Neural cell (in vitro differentiated cells): ENCODE measurements around the gene FLT3LG. TPM values are rescaled to one million over a fixed set of nuclear protein-coding genes. Genes with fewer than 3 reads are reported as not detected.
"Not testable (repeated sequence)": the region's sequence is repeated elsewhere in the genome, so short reads cannot be mapped to it uniquely, and the experiment has no call there.

Source experiments
- H2AFZ ChIP-seq: fragments of 200-600, 300-800 bp; sonication (generic), shearing (Covaris generic); 2 replicates; pipeline ENCODE4 v1.6.0; 2014; ENCODE audit warnings: low read depth, mild to moderate bottlenecking, antibody characterized with exemption, low read length, moderate library complexity
- H3F3A ChIP-seq: fragments of 200-600 bp; shearing (Covaris generic); 2 replicates; pipeline ENCODE4 v1.6.1; 2016; ENCODE audit warnings: mild to moderate bottlenecking, moderate library complexity, mixed read lengths, antibody characterized with exemption, low read length; ENCODE audit not compliant: insufficient read depth, poor library complexity, severe bottlenecking
- H3K27ac ChIP-seq: fragments of 200-600, 300-800 bp; sonication (generic), shearing (Covaris generic); 2 replicates; pipeline ENCODE4 v1.5.1; 2014; ENCODE audit warnings: mild to moderate bottlenecking, low read length, moderate library complexity
- H3K27me3 ChIP-seq: fragments of 300-800, 200-600 bp; sonication (generic), shearing (Covaris generic); 2 replicates; pipeline ENCODE4 v1.6.0; 2014; ENCODE audit warnings: mild to moderate bottlenecking, low read depth, low read length, moderate library complexity; ENCODE audit not compliant: insufficient read depth
- H3K36me3 ChIP-seq: fragments of 300-800, 200-600 bp; sonication (generic), shearing (Covaris generic); 2 replicates; pipeline ENCODE4 v1.5.1; 2014; ENCODE audit warnings: mild to moderate bottlenecking, antibody characterized with exemption, low read length, moderate library complexity; ENCODE audit not compliant: insufficient read depth
- H3K4me2 ChIP-seq: fragments of 300-800, 200-600 bp; sonication (generic), shearing (Covaris generic); 2 replicates; pipeline ENCODE4 v1.6.0; 2014; ENCODE audit warnings: mild to moderate bottlenecking, low read length
- H3K4me3 ChIP-seq: fragments of 300-800, 200-600 bp; sonication (generic), shearing (Covaris generic); 2 replicates; pipeline ENCODE4 v1.5.1; 2014; ENCODE audit warnings: mild to moderate bottlenecking, low read length, moderate library complexity
- H3K79me2 ChIP-seq: fragments of 200-600 bp; shearing (Covaris generic); replicated peaks from 2 replicates; pipeline ENCODE4 v1.6.0; 2014; ENCODE audit warnings: mild to moderate bottlenecking, low read length, moderate library complexity; ENCODE audit not compliant: insufficient read depth
- H3K9ac ChIP-seq: fragments of 300-800, 200-600 bp; sonication (generic), shearing (Covaris generic); 2 replicates; pipeline ENCODE4 v1.6.1; 2016; ENCODE audit warnings: mild to moderate bottlenecking, low read length, mixed read lengths
- H3K9me2 ChIP-seq: fragments of 200-600 bp; shearing (Covaris generic); 2 replicates; pipeline ENCODE4 v1.6.1; 2016; ENCODE audit warnings: mild to moderate bottlenecking, low read length, mixed read lengths; ENCODE audit not compliant: insufficient read depth
- H3K9me3 ChIP-seq: fragments of 200-600, 300-800 bp; sonication (generic), shearing (Covaris generic); 2 replicates; pipeline ENCODE4 v1.6.1; 2016; ENCODE audit warnings: mild to moderate bottlenecking, mixed run types, low read length, moderate library complexity, mixed read lengths
- H4K20me1 ChIP-seq: fragments of 200-600 bp; shearing (Covaris generic); 2 replicates; pipeline ENCODE4 v1.6.1; 2016; ENCODE audit warnings: mild to moderate bottlenecking, mixed run types; ENCODE audit not compliant: insufficient read depth
- CTCF ChIP-seq: fragments of 450-650 bp; IDR thresholded peaks from 2 replicates; pipeline ENCODE4 v1.5.1; 2014; ENCODE audit warnings: antibody characterized with exemption, mild to moderate bottlenecking, moderate library complexity; ENCODE audit not compliant: poor library complexity, severe bottlenecking
- EP300 ChIP-seq: fragments of 450-650 bp; conservative IDR thresholded peaks from 2 replicates; pipeline ENCODE4 v1.6.1; 2014; ENCODE audit warnings: antibody characterized with exemption, mild to moderate bottlenecking, moderate library complexity; ENCODE audit not compliant: poor library complexity, severe bottlenecking
- EZH2 ChIP-seq: fragments of 200-600, 300-800 bp; shearing (Covaris generic), sonication (generic); IDR thresholded peaks from 2 replicates; pipeline ENCODE4 v1.6.1; 2014; ENCODE audit warnings: antibody characterized with exemption, low read length, borderline replicate concordance, mild to moderate bottlenecking; ENCODE audit not compliant: insufficient read depth, poor library complexity, severe bottlenecking
- MXI1 ChIP-seq: fragments of 450-650 bp; conservative IDR thresholded peaks from 2 replicates; pipeline ENCODE4 v1.6.1; 2014; ENCODE audit warnings: antibody characterized with exemption, mild to moderate bottlenecking; ENCODE audit not compliant: poor library complexity, severe bottlenecking
- POLR2AphosphoS5 ChIP-seq: IDR thresholded peaks from 2 replicates; pipeline ENCODE4 v1.6.1; 2012
- RAD21 ChIP-seq: fragments of 450-650 bp; conservative IDR thresholded peaks from 2 replicates; pipeline ENCODE4 v1.6.1; 2014; ENCODE audit warnings: antibody characterized with exemption, mild to moderate bottlenecking, moderate library complexity
- REST ChIP-seq: IDR thresholded peaks from 2 replicates; pipeline ENCODE4 v1.6.1; 2012; ENCODE audit warnings: borderline replicate concordance
- SMC3 ChIP-seq: fragments of 450-650 bp; conservative IDR thresholded peaks from 2 replicates; pipeline ENCODE4 v1.6.1; 2014; ENCODE audit warnings: antibody characterized with exemption, mild to moderate bottlenecking, moderate library complexity; ENCODE audit not compliant: poor library complexity
- TAF1 ChIP-seq: IDR thresholded peaks from 2 replicates; pipeline ENCODE4 v1.6.1; 2012; ENCODE audit warnings: low read depth
- polyA plus RNA-seq: library from polyadenylated mRNA; depleted of rRNA; stranded (reverse); fragments of >200 nt; gene quantifications from 2 replicates; pipeline ENCODE4 v1.2.3, GENCODE V29; 2014

Gene FLT3LG
- polyA plus RNA-seq, 1 donor from 2014 or later: not detected

DNA sequence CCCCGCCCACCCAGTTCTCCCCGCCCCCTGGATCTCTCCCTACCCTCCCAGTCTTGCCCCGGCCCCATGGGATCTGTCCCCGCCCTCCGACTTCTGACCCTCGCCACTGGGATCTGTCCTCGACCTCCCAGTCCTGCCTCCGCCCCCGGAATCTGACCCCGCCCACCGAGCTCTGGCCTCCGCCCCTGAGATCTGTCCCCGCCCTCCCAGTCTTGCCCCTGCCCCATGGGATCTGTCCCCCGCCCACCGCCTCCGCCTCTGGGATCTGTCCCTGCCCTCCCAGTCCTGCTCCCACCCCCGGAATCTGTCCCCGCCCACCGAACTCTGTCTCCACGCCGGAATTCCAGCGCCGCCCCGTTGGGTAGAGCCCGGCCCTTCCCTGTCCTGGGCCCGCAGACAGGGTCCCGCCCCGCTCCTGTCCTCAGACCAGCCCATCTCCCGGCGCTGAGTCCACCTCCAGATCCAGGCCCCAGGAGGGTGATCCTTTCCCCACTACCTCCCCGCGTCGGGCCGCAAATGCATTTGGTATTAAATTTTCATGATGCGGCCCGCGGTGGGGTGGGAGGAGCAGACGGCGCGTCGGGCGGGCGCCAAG is 31.1 kb upstream of the FLT3LG start:
- H3K27ac ChIP-seq: no peak overlapping the region
- no peaks in the 10 kb centered on the region for H3K9me2 ChIP-seq
- H2AFZ ChIP-seq: peak overlapping the region; percentile 40
- peak overlapping the region; percentile 77 for H3K4me3 ChIP-seq
- H3K79me2 ChIP-seq: no peaks in the 10 kb centered on the region
- peak overlapping the region; percentile 33 for H3K9ac ChIP-seq
- no peak for TF ChIP-seq TAF1
- TF ChIP-seq MXI1: no peak
- no peak for TF ChIP-seq REST
- no peak for TF ChIP-seq EP300
- TF ChIP-seq CTCF: no peak
- no peak for TF ChIP-seq EZH2
- no peak for TF ChIP-seq RAD21
- TF ChIP-seq POLR2AphosphoS5: no peak
- no peak for TF ChIP-seq SMC3
- peaks cover 54% of the 10 kb centered on the region for H3K27me3 ChIP-seq
- no peaks in the 10 kb centered on the region for H3K9me3 ChIP-seq
- H3K36me3 ChIP-seq: no peaks in the 10 kb centered on the region
- peak overlapping the region; percentile 23 for H3K4me2 ChIP-seq
- H4K20me1 ChIP-seq: no peaks in the 10 kb centered on the region
- no peaks in the 10 kb centered on the region for H3F3A ChIP-seq

- no peaks in the 10 kb centered on the region for H3K9me2 ChIP-seq
- H4K20me1 ChIP-seq: no peaks in the 10 kb centered on the region
- peak overlapping the region; percentile 40 for H2AFZ ChIP-seq
- no peaks in the 10 kb centered on the region for H3K79me2 ChIP-seq
- H3K9me3 ChIP-seq: no peaks in the 10 kb centered on the region
- H3K4me2 ChIP-seq: peak overlapping the region; percentile 23
- H3K9ac ChIP-seq: peak overlapping the region; percentile 33
- H3F3A ChIP-seq: no peaks in the 10 kb centered on the region
- H3K4me3 ChIP-seq: peak overlapping the region; percentile 77
- peaks cover 47% of the 10 kb centered on the region for H3K27me3 ChIP-seq
- TF ChIP-seq MXI1 (peak; percentile 81), SMC3 (peak; percentile 99), CTCF (peak; percentile 100), RAD21 (peak; percentile 89), EP300 (no peak), TAF1 (peak; percentile 61), EZH2 (no peak), POLR2AphosphoS5 (no peak), REST (peak; percentile 38)
- H3K27ac ChIP-seq: no peak overlapping the region
- no peaks in the 10 kb centered on the region for H3K36me3 ChIP-seq
These were observed 30.5 kb upstream of the FLT3LG start for GRCh38 chr19:49443366-49444099.

DNA sequence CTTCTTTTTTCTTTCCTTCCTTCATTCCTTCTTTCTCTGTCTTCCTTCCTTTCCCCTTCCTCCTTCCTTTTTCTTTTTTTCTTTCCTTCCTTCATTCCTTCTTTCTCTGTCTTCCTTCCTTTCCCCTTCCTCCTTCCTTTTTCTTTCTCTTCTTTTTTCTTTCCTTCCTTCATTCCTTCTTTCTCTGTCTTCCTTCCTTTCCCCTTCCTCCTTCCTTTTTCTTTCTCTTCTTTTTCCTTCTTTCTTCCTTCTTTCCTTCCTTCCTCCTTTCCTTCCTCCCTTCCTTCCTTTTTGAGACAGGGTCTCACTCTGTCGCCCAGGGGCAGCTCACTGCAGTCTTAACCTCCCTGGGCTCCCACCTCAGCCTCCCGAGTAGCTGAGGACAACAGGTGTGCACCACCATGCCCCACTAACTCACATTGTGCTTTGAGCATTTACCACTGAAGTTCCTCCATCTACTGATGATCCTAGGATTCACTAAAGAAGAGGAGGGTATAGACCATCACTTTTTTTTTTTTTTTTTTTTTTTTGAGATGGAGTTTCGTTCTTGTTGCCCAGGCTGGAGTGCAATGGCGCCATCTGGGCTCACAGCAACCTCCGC is 29.8 kb upstream of the FLT3LG start:
- H3K79me2 ChIP-seq, H3K27ac ChIP-seq, H3K9ac ChIP-seq, H3K9me3 ChIP-seq, H4K20me1 ChIP-seq, H3F3A ChIP-seq, H3K36me3 ChIP-seq, H3K4me2 ChIP-seq, H3K9me2 ChIP-seq, H2AFZ ChIP-seq, H3K4me3 ChIP-seq: not testable (repeated sequence)
- peaks cover 40% of the 10 kb centered on the region for H3K27me3 ChIP-seq
